ENCODE data around the gene POLR2C.

The POLR2C gene

GRCh38 chr16:57480754-57481230 is 18.3 kb downstream of the POLR2C start:
- H3K27ac ChIP-seq = no peak overlapping the region
- no peak for TF ChIP-seq CTCF (conservative IDR thresholded peaks at IDR 0.05)
- TF ChIP-seq ZFX (IDR thresholded peaks at IDR 0.05) = no peak

- H3K27ac ChIP-seq = no peak overlapping the region
- TF ChIP-seq ZFX (IDR thresholded peaks at IDR 0.05) = no peak
- TF ChIP-seq CTCF (conservative IDR thresholded peaks at IDR 0.05) = no peak
Measured at GRCh38 chr16:57481421-57481820, 18.9 kb downstream of the POLR2C start.

GRCh38 chr16:57482845-57483545 is 20.5 kb downstream of the POLR2C start:
- H3K27ac ChIP-seq = no peak overlapping the region
- no peak for TF ChIP-seq ZFX (IDR thresholded peaks at IDR 0.05)
- no peak for TF ChIP-seq CTCF (conservative IDR thresholded peaks at IDR 0.05)

- TF ChIP-seq CTCF (conservative IDR thresholded peaks at IDR 0.05) = no peak
- TF ChIP-seq ZFX (IDR thresholded peaks at IDR 0.05) = no peak
- no peak overlapping the region for H3K27ac ChIP-seq
Measured at GRCh38 chr16:57483725-57484514, 21.4 kb downstream of the POLR2C start.

- TF ChIP-seq CTCF (conservative IDR thresholded peaks at IDR 0.05) = no peak
- no peak for TF ChIP-seq ZFX (IDR thresholded peaks at IDR 0.05)
- no peak overlapping the region for H3K27ac ChIP-seq
Measured at GRCh38 chr16:57484515-57485005, 22.1 kb downstream of the POLR2C start.

GRCh38 chr16:57485091-57485915 is 22.8 kb downstream of the POLR2C start:
- TF ChIP-seq ZFX (IDR thresholded peaks at IDR 0.05) (no peak), CTCF (conservative IDR thresholded peaks at IDR 0.05) (no peak)
- H3K27ac ChIP-seq = no peak overlapping the region
